NCI-H510A (cell line): ENCODE data around the gene POU2F3.

Source experiments
- DNase-seq: peaks from one replicate; lab custom pipeline; 2025; lab: John Stamatoyannopoulos, UW

The POU2F3 gene

GRCh38 chr11:120210626-120211521 lies 29.1 kb upstream of the POU2F3 start, which contains the start of gene OAF:
OAF (plus strand) TSS chr11:120211032; CDS start chr11:120211280, 248 bp downstream.
- DNase-seq = no peak

DNA sequence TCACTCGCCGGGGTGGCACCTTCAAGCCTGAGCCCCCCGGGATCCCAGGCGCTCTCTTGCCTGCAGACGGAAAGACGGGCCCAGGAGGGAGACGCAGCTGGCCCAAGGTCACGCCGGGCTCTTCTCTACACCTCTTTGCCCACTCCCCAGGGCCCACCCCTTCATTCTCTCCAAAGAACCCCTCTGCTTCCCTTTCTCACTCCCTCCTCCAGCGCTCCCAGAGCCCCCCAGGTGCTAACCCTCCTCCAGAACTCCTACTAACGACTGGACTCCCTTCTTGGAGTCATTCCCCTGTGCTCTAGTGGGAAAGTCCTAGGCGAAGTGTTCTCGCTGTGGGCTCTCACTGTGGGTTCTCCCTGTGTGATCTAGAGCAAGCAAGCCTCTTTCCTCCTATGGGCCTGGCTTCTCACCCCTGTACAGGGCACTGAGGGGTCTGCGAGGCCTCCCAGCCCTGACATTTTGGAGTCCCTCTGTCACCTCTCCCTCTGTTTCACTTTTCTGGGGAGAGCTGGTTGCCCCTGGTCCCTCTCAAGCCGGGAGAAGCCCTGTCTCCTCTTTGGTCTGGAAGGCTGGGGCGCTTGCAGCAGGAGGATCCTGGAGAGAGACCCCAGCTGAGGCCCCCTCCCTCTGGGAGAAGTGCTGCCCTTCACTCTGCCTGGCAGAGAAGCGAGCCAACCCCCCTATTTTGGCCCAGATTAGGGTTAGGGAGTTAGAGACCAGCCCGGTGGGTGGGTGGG lies 28.2 kb upstream of the POU2F3 start:
- no peak for DNase-seq

DNA sequence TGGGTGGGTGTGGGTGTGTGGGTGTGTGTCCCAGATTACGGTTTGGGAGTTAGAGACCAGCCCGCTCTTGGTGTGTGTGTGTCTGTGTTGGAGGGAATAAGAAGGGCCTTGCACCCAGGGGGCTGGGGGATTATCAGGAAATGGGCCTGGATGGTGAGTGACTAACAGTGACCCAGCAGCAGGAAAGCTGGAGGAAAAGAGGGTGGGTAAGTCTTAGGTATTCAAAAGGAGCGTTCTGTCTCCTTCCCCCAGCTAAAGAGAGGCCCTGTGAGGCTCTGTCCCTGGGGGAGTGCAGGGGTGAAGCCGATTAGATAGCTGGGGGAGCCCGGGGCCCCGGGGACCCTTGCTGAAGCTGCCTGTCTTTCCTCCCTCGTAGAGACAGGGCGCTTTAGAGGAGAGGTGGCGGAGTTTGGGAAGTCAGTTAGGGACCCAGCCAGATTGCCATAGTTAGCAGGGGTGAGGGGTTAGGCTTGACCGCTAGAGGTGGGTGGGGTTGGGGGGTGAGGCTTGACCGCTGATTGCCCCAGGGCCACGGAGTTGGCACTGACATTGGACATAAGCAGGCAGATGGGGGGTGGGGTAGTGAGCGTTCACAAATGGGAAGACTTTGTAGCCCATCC lies 27.6 kb upstream of the POU2F3 start:
- no peak for DNase-seq

- no peak for DNase-seq
These were observed 27.0 kb upstream of the POU2F3 start for GRCh38 chr11:120212926-120213325.

- no peak for DNase-seq
These were observed 25.4 kb upstream of the POU2F3 start for GRCh38 chr11:120214581-120214980.

- DNase-seq = no peak
These were observed 24.3 kb upstream of the POU2F3 start for GRCh38 chr11:120215634-120216033.

GRCh38 chr11:120216426-120217102 lies 23.4 kb upstream of the POU2F3 start:
- no peak for DNase-seq

GRCh38 chr11:120217526-120217925 lies 22.4 kb upstream of the POU2F3 start:
- no peak for DNase-seq

DNA sequence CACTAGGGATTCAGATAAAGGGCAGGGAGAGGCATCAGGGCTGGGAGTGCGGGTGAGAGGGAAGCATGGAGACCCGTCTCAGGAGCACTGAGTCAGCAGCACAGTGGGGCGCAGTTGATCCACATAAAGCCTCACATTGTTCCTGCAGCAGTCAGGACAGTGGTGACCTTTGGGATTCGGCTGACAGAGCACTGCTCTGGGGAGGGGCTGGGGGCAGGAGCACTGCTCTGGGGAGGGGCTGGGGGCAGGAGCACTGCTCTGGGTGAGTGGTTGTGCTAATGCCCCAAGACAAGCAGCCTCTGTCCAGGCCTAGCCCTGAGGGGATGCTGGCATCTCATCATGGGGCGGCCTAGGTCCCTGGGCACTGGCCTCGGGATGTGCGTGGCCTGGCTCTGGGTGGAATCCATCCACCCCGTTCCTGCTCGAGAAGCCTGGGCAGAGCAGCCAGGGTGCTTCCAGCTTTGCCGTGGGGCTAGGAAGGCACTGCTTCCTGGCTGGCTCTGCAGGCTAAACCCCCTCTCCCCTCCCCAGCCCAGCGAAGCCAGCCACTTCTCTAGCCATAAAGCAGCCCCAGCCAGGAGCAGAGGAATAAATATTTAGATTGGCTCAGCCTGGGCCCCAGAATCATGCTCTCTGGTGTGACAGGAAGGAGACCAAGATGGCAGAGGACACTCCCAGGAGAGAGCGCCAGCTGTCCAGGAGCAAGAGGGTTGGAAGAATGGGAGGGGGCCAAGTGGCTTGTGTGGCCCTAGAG lies 21.8 kb upstream of the POU2F3 start:
- DNase-seq = no peak

DNA sequence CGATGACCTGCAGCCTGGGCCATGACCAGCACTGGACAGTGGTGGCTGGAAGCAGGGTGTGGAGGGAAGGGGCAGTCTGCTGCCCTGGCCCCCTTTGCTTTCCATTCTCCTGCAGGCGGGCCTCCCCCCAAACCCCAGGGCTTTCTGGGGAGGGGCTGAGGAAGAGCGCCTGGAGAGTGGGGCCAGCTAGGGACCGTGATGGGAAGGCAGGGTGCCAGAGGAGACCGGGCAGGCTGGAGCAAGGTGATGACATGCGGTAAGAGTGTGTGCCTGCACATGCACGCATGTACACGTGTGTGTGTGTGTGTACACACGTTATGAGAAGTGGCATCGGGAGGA lies 21.3 kb upstream of the POU2F3 start:
- no peak for DNase-seq

DNA sequence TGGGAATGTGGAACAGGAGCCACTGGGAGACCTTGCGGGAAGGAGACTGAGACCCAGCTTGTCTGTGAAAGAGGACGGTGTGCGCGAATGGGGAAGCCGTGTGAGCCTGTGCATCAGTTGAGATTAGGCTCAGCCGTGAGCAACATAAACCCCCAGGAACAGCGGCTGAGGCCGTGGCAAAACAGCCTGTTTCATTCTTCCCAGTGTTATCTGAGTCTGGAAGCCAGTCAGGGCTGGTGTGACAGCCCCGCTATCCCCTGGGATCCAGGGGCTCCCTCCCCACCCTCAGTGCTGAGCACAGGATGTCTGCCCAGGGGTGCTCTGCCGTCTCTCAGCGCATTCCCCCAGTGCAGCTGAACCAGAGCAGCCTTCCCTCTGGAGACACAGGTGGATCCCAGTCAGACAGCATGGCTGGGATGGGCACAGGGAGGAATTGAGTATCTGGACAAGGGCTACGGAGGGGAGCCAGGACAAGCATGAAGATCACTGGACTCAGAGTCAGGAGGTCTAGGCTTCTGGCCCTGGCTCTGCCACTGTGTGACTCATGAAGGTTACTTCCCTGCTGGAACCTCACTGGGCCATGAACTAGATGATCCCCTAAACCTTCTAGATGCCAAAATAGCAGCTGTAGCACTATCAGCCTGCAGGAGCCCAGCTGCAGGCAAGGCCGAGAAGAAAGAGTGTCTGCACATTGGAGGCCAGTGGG lies 20.6 kb upstream of the POU2F3 start:
- no peak for DNase-seq

DNA sequence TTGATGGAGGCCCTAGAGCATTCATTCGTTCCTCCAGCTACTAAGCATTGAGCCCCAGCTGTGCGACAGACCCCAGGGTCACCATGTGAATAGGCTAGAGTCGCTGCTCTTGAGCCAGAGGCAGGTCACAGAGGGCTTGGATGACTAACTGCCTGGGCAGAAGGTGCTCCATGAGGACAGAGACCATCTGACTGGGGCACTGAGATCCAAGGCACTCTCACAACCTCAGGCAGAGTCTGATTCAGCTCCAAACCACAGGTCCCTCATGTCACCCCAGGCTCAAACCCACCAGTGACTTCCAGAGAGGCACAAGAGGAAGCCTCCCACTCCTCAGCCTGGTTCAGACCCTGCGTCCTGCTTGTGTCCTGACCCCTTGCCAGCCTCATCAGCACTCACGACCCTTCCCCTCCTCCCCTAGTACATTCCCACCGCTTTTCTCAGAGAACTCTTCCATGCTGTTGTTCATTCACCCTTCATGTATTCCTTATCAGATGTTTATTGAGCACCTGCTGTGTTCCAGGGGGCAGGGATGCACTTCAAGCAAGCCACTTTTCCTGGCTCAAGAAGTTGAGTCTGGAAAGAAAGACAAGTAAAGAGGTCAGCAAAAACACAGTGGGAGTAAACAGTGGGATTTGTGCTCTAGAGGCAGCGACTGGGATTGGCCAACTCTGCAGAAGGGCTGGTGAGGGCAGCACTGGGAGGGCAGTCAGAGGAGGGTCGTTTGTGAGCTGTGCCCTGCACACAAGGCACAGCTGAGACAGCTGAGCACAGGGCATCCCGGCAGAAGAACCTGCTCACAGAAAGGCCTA lies 19.8 kb upstream of the POU2F3 start:
- no peak for DNase-seq

- no peak for DNase-seq
These were observed 19.2 kb upstream of the POU2F3 start for GRCh38 chr11:120220747-120221037.

- DNase-seq = no peak
These were observed 18.7 kb upstream of the POU2F3 start for GRCh38 chr11:120221115-120221752.

GRCh38 chr11:120222916-120223315 lies 17.0 kb upstream of the POU2F3 start:
- DNase-seq = no peak

GRCh38 chr11:120223793-120224192 lies 16.1 kb upstream of the POU2F3 start:
- DNase-seq = no peak

GRCh38 chr11:120224361-120224760 lies 15.6 kb upstream of the POU2F3 start:
- DNase-seq = no peak

GRCh38 chr11:120224972-120225909 lies 14.7 kb upstream of the POU2F3 start:
- no peak for DNase-seq

DNA sequence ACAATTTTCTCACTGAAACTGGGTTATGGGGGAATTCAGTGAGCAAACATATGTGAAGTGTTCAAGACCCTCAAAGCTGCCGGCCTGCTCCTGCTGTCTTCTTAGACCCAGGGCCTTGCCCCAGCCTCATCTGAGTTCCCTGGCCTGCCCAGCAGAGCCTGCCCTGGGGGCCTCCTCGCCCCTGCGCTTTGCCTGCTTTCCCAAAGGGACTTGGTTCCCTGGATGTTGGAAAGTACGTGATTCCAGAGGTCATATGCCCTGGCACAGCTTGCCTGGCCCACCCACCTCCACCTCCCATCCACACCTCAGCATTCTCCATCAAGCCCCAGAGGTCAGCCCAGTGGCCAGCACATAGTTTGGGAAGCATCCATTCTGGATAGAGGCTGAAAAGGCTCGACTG lies 13.7 kb upstream of the POU2F3 start:
- DNase-seq = no peak
